Omental fat pad (tissue), 4 donors: ENCODE data around the gene NAGS. TPM values are rescaled to one million over a fixed set of nuclear protein-coding genes. Genes with fewer than 3 reads are reported as not detected.
"Not testable (repeated sequence)": the region's sequence is repeated elsewhere in the genome, so short reads cannot be mapped to it uniquely, and the experiment has no call there.

Source experiments
- ATAC-seq: fragments of 150-250 bp; one replicate; pipeline ENCODE4 v1.9.1; 2016; ENCODE audit warnings: mild to moderate bottlenecking, moderate library complexity; ENCODE audit not compliant: low FRiP score
- DNase-seq: peaks from one replicate; pipeline ENCODE4 v3.0.0-alpha.2; 2019; ENCODE audit warnings: low spot score
- CTCF ChIP-seq, 3 donors: fragments of 450-650 bp; IDR thresholded peaks; one replicate each; pipeline ENCODE4 v1.5.1; 2016 to 2017; ENCODE audit warnings: antibody characterized with exemption in 3 of 3, mild to moderate bottlenecking in 3 of 3, moderate library complexity in 2 of 3
- total RNA-seq, 4 donors: library from RNA; depleted of rRNA; stranded (reverse); fragments of >200 nt; gene quantifications; one replicate each; pipeline ENCODE4 v1.1.0, GENCODE V29; 2016

The NAGS gene
- total RNA-seq, 4 donors from 2014 or later, result 0.37 to 1.6 (median 0.77) TPM

- no peak for TF ChIP-seq CTCF (IDR thresholded peaks at IDR 0.05)
- ATAC-seq, result no peak
- DNase-seq, result no peak
These were observed 37.1 kb upstream of the NAGS start for GRCh38 chr17:43967251-43967875.

- TF ChIP-seq CTCF (IDR thresholded peaks at IDR 0.05), result no peak
- DNase-seq (no peak), ATAC-seq (no peak)
These were observed 34.1 kb upstream of the NAGS start for GRCh38 chr17:43970366-43970765.

- not testable (repeated sequence) for ATAC-seq, DNase-seq
These were observed 33.0 kb upstream of the NAGS start for GRCh38 chr17:43971436-43971835.

GRCh38 chr17:43972444-43973212 is 31.8 kb upstream of the NAGS start:
- not testable (repeated sequence) for ATAC-seq, DNase-seq

- DNase-seq (no peak), ATAC-seq (no peak)
- TF ChIP-seq CTCF (IDR thresholded peaks at IDR 0.05), result no peak
These were observed 29.8 kb upstream of the NAGS start for GRCh38 chr17:43974382-43975266.

- TF ChIP-seq CTCF (IDR thresholded peaks at IDR 0.05), result no peak
- no peak for DNase-seq
- no peak for ATAC-seq
These were observed 28.5 kb upstream of the NAGS start for GRCh38 chr17:43975898-43976297.

- DNase-seq (no peak), ATAC-seq (no peak)
- TF ChIP-seq CTCF (IDR thresholded peaks at IDR 0.05), result no peak
These were observed 27.2 kb upstream of the NAGS start for GRCh38 chr17:43976963-43977837.
